RCC 7860 (cell line): ENCODE results near the gene TNRC6C.
A peak's percentile ranks its signal among the peaks of the same experiment; 100 is the strongest.
"Not testable (repeated sequence)": the region's sequence is repeated elsewhere in the genome, so short reads cannot be mapped to it uniquely, and the experiment has no call there.

ENCODE experiments used
- DNase-seq: peaks from one replicate; pipeline ENCODE4 v3.0.0-alpha.2; 2015; ENCODE audit warnings: low spot score
- FAIRE-seq: peaks from 2 replicates; lab custom pipeline; 2012; peaks lifted over from hg19 to GRCh38; lab: Jason Lieb, UNC

TNRC6C gene

DNA sequence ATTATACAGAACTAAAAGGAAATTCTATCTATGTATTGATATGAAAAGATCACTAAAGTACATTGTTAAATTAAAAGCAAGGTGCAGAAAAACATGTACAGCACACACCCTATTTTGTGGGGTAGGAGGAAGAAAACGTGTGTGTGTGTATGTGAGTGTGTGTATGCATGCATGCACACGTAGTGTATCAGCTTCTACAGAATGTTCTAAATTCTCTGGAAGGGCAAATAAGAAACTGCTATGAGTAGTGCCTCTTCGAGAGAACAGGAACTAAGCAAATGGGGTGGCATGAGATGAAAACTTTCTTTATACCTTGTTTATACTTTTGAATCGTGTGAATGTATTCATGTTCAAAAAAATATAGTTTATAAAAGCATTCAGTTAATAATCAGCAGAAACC lies 111.2 kb downstream of the TNRC6C start:
- no peak for DNase-seq
- FAIRE-seq: no peak

GRCh38 chr17:78072961-78073360 lies 114.5 kb downstream of the TNRC6C start:
- FAIRE-seq (peak; percentile 79), DNase-seq (peak; percentile 47)

- DNase-seq: no peak
- FAIRE-seq: no peak
Measured at GRCh38 chr17:78075011-78075410, 116.5 kb downstream of the TNRC6C start.

DNA sequence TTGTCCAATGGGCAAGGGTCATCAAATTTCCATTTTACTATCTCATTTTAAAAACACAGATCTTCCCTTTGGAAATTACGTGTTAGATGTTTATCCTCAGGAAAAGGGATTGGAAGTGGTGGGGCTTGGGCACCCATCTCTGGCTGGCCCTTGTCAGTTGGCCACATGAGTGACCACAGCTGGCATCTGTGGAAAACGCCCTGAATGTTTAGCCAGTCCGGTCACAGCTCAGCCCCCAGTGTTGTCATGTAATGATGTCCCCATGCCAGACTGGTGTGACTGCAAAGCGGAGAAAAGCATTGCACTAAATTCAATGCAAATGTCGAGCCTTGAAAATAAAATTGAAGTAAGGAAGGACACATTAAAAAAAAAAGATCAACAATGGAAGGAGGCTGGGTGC lies 117.0 kb downstream of the TNRC6C start:
- DNase-seq (no peak), FAIRE-seq (no peak)

- FAIRE-seq (no peak), DNase-seq (no peak)
Measured at GRCh38 chr17:78079253-78079652, 120.8 kb downstream of the TNRC6C start.

- DNase-seq (no peak), FAIRE-seq (no peak)
Measured at GRCh38 chr17:78081551-78081950, 123.0 kb downstream of the TNRC6C start.

- not testable (repeated sequence) for FAIRE-seq
Measured at GRCh38 chr17:78082355-78082872, 123.9 kb downstream of the TNRC6C start.

GRCh38 chr17:78082988-78083387 lies 124.5 kb downstream of the TNRC6C start:
- DNase-seq: no peak
- FAIRE-seq: no peak

More at GRCh38 chr17:78082355-78082872, 123.9 kb downstream of the TNRC6C start:
- DNase-seq: not testable (repeated sequence)

- DNase-seq (no peak), FAIRE-seq (no peak)
Measured at GRCh38 chr17:78086740-78087139, 128.2 kb downstream of the TNRC6C start.

DNA sequence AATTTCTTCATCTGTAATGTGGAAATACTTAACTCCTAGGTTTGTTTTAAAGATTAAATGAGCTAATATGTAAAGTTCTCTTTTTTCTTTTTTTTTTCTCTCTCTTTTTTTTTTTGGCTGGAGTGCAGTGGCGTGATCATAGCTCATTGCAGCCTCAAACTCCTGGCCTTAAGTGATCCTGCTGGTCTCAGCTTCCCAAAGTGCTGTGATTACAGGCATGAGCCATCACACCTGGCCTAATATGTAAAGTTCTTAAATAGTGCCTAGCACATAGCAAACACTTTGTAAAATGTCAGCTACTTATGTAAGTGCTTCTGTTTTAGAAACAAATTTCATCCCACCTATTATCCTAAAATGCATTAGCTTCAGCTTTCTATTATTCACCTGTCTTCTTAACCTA lies 130.0 kb downstream of the TNRC6C start:
- no peak for FAIRE-seq

GRCh38 chr17:78089576-78090281 lies 131.2 kb downstream of the TNRC6C start:
- DNase-seq: no peak
- FAIRE-seq: no peak

More for the DNA sequence above, 130.0 kb downstream of the TNRC6C start:
- no peak for DNase-seq

- DNase-seq (no peak), FAIRE-seq (no peak)
Measured at GRCh38 chr17:78092794-78093324, 134.4 kb downstream of the TNRC6C start.

- DNase-seq: no peak
- FAIRE-seq: no peak
Measured at GRCh38 chr17:78095035-78095434, 136.5 kb downstream of the TNRC6C start.

DNA sequence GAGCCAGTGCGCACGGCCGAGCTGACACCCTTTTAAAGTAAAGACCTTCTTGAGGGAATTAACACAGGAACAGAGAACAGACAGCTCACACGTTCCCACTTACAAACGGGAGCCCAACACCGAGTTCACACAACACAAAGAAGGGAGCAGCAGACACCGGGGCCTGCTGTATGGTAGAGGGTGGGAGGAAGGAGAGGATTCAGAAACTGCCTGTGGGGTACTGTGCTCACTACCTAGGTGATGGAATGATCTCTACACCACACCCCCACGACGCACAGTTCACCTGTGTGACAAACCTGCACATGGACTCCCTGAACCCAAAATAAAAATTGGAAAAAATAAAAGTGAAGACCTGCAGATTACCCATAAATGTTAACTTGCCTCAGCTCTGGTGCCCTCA lies 137.6 kb downstream of the TNRC6C start:
- FAIRE-seq: no peak
- DNase-seq: no peak

- FAIRE-seq: no peak
- DNase-seq: no peak
Measured at GRCh38 chr17:78101112-78101511, 142.6 kb downstream of the TNRC6C start.

DNA sequence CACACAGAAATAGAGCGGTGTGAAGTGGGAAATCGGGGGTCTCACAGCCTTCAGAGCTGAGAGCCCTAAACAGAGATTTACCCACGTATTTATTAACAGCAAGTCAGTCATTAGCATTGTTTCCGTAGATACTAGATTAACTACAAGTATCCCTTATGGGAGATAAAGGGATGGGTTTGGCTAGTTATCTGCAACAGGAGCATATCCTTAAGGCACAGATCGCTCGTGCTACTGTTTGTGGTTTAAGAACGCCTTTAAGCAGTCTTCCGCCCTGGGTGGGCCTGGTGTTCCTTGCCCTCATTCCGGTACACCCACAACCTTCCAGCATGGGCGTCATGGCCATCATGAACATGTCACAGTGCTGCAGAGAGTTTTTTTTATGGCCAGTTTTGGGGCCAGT lies 143.0 kb downstream of the TNRC6C start:
- FAIRE-seq (no peak), DNase-seq (no peak)

- DNase-seq (no peak), FAIRE-seq (no peak)
Measured at GRCh38 chr17:78103311-78103710, 144.8 kb downstream of the TNRC6C start.

DNA sequence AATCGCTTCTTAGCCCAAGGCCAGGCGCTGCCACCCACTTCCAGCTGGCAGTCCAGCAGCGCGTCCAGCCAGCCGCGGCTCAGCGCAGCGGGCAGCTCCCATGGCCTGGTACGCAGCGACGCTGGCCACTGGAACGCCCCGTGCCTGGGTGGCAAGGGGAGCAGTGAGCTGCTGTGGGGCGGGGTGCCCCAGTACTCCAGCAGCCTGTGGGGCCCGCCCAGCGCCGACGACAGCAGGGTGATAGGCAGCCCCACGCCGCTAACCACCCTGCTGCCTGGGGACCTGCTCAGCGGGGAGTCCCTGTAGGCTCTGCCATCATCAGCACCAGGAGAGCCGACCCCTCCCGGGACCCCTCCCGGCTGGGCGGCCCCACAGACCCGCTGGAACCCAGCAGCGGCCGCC lies 146.0 kb downstream of the TNRC6C start:
- DNase-seq (no peak), FAIRE-seq (no peak)

DNA sequence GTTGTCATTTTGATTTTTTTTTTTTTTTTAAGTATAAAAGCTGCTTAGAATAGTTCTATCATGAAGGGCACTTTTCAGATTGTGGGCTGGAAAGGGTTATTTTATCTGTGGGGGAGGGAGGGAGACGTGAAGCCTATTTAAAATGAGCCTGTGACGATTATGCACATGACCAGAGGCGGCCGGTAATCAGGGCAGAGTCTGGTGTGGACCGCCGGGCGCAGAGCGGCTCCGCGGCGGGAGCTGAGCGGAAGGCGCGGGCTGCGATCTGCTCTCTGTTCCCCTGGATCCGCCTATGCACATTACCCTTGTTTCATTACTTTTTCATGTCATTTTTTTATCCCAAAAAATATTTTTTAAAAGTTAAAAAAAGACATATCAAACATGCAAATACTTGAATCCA lies 146.6 kb downstream of the TNRC6C start:
- DNase-seq (no peak), FAIRE-seq (no peak)

DNA sequence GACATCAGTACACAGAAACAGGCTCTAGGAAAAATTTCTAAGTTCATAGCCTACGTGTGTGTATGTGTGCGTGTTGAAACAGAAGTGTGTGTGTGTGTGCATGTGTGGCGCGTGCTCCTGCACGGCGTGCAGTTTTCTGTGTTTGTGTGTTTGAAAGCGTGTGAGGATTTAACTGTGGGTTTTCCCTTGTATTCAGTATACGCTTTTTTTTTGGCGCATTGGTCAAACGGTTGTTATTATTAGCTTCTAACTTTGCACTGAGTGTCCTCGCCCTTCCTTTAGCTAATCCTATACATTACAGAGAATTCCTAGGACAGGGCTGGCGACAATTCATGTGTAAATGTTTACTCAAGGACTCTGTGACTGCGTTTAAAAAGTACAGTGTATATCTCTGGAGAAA lies 147.0 kb downstream of the TNRC6C start:
- DNase-seq (no peak), FAIRE-seq (no peak)

DNA sequence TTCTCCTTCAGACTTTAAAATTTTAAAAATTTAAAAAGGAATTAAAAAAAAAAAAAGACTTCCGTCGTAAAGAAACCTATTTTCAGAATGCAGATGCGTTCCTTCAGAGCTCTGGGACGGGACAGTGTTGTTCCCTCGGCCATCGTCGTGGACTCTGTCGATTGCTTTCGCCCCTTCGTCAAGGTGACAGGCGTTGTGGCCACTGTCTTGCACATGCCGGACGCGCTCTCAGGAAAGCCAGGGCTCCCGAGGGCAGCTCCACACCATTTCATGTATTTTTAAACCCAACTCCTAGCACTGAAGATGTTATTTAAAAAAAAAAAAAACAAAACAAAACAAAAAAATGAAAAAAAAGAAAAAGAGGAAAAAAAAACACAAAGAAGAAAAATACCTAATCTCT lies 147.7 kb downstream of the TNRC6C start:
- no peak for FAIRE-seq

DNA sequence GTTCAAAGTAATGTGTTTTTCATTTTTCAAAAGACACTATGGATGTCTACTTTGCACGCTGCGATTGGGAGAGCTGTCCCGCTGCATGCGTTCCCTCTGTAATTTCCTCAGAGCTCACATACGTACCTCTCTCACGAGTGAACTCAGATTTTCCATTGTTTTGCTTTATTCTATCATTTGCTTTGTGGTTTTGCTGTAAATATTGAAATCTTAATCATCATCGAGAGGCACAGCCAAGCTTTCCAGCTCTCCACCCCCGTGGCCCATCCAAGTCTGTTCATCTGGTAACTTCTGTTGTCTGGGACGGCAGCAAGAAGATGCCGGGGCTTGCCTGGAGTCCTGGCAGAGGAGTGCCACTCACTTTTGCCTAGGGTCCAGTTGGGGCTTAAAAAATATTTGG lies 149.0 kb downstream of the TNRC6C start:
- FAIRE-seq: no peak
- no peak for DNase-seq

More for the DNA sequence above, 147.7 kb downstream of the TNRC6C start:
- DNase-seq: no peak
